ENCODE results near the gene SGMS1.

DNA sequence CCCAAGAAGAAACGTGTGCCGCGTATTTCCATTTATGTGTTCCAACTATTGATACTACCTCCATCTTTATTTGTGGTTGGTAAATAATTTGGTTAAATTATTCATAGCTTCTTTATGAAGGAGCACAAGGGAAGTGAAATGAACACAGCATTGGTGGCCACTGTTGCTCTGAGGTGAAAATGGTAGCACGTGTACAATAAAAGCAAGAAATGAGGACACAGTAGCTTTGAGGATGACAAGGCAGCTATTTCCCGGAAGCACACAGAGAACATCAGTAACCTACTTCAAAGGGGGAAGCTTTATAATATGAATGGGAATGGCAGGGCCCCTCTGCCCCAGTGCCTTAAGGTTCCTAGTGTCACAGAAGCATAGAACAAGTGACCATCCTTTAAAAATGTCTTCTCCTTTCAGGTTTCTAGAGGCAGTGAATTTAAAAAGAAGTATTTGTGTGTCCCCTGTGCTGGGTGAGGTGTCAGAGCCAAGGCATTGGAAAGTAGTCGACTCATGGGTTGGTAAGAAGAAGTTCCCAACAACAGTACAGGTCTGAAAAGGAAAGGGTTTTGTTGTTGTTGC, 78.8 kb downstream of the SGMS1 start:
- TF ChIP-seq, protein P1, sequence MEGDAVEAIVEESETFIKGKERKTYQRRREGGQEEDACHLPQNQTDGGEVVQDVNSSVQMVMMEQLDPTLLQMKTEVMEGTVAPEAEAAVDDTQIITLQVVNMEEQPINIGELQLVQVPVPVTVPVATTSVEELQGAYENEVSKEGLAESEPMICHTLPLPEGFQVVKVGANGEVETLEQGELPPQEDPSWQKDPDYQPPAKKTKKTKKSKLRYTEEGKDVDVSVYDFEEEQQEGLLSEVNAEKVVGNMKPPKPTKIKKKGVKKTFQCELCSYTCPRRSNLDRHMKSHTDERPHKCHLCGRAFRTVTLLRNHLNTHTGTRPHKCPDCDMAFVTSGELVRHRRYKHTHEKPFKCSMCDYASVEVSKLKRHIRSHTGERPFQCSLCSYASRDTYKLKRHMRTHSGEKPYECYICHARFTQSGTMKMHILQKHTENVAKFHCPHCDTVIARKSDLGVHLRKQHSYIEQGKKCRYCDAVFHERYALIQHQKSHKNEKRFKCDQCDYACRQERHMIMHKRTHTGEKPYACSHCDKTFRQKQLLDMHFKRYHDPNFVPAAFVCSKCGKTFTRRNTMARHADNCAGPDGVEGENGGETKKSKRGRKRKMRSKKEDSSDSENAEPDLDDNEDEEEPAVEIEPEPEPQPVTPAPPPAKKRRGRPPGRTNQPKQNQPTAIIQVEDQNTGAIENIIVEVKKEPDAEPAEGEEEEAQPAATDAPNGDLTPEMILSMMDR (IDR thresholded peaks at IDR 0.05; ENCODE audit: low read depth, low read length), result no peak
- TF ChIP-seq EZH2phosphoT487 (IDR thresholded peaks at IDR 0.05; ENCODE audit: low read depth), result no peak
